ENCODE measurements around the gene CENPV. TPM values are rescaled to one million over a fixed set of nuclear protein-coding genes. Genes with fewer than 3 reads are reported as not detected.
A peak's percentile ranks its signal among the peaks of the same experiment; 100 is the strongest.

CENPV gene
- total and polyA plus RNA-seq, 2 of the 13 experiments (the other 11 are each of a cell fraction or from before 2014, with no cell fraction given), result 193 to 292 TPM

DNA sequence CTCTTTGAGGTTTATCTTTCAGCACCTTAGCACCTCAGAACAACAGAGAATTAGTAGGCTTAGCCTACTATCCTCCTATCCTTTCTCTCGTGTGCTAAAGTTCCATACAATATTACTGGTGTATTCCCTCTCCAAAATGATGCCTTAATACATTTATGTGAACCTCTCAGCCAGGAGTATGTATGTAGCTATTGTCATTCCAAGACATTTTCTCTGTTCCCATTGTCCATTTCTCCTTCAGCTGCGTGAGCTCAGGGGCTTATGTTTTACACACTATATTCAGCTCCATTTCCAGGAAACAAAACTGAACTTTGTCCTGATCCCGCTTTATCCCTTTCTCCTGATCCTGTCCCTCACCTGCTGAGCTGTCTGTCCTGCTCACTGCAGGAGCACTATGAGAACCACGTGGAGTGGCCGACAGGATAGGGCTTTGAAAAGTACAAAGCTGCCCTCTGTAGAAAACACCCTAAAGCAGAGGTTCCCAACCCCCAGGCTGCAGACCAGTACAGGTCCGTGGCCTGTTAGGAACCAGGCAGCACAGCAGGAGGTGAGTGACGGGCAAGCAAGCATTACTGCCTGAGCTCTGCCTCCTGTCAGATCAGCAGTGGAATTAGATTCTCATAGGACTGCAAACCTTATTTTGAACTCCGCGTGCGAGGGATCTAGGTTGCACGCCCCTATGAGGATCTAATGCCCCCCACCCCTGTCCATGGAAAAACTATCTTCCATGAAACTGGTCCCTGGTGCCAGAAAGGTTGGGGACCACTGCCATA, 55.7 kb downstream of the CENPV start (continued):
- no peak for TF ChIP-seq ZNF33B (CRISPR knock-in tag; IDR thresholded peaks at IDR 0.05)
- no peak for TF ChIP-seq HIVEP1 (CRISPR knock-in tag; IDR thresholded peaks at IDR 0.05)
- no peak for TF ChIP-seq KLF6 (CRISPR knock-in tag; IDR thresholded peaks at IDR 0.05)
- no peak for TF ChIP-seq NR3C1 (CRISPR knock-in tag; IDR thresholded peaks at IDR 0.05)
- no peak for TF ChIP-seq TCF7L2 (IDR thresholded peaks at IDR 0.05; ENCODE audit: low read depth, low read length)
- TF ChIP-seq PHF20 (CRISPR knock-in tag; IDR thresholded peaks at IDR 0.05), result no peak
- no peak for TF ChIP-seq ZNF160 (CRISPR knock-in tag; IDR thresholded peaks at IDR 0.05)
- no peak for TF ChIP-seq ZNF34 (CRISPR knock-in tag; IDR thresholded peaks at IDR 0.05; ENCODE audit: borderline replicate concordance)
- no peak for TF ChIP-seq TBL1XR1 (IDR thresholded peaks at IDR 0.05; ENCODE audit: borderline replicate concordance, low read length, partially characterized antibody)
- no peak for TF ChIP-seq ZNF788 (CRISPR knock-in tag; IDR thresholded peaks at IDR 0.05; ENCODE audit: borderline replicate concordance)
- TF ChIP-seq ZNF569 (CRISPR knock-in tag; IDR thresholded peaks at IDR 0.05; ENCODE audit: borderline replicate concordance), result no peak
- no peak for TF ChIP-seq RELA (CRISPR knock-in tag; IDR thresholded peaks at IDR 0.05)
- TF ChIP-seq, protein P1, sequence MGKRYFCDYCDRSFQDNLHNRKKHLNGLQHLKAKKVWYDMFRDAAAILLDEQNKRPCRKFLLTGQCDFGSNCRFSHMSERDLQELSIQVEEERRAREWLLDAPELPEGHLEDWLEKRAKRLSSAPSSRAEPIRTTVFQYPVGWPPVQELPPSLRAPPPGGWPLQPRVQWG (CRISPR knock-in tag; IDR thresholded peaks at IDR 0.05; ENCODE audit: borderline replicate concordance, low read depth), result no peak
- TF ChIP-seq, protein P2, sequence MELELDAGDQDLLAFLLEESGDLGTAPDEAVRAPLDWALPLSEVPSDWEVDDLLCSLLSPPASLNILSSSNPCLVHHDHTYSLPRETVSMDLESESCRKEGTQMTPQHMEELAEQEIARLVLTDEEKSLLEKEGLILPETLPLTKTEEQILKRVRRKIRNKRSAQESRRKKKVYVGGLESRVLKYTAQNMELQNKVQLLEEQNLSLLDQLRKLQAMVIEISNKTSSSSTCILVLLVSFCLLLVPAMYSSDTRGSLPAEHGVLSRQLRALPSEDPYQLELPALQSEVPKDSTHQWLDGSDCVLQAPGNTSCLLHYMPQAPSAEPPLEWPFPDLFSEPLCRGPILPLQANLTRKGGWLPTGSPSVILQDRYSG (CRISPR knock-in tag; IDR thresholded peaks at IDR 0.05), result no peak
- no peak for TF ChIP-seq MEIS1 (CRISPR knock-in tag; IDR thresholded peaks at IDR 0.05; ENCODE audit: borderline replicate concordance)
- no peak for TF ChIP-seq NRL (CRISPR knock-in tag; IDR thresholded peaks at IDR 0.05; ENCODE audit: borderline replicate concordance)
- peak; percentile 30; the same call in 1 of the 2 replicates for TF ChIP-seq PHF8 (CRISPR knock-in tag; IDR thresholded peaks at IDR 0.05)
- no peak for TF ChIP-seq ZFP36 (IDR thresholded peaks at IDR 0.05; ENCODE audit: borderline replicate concordance, low read depth, low read length, partially characterized antibody)
- TF ChIP-seq, protein P3, sequence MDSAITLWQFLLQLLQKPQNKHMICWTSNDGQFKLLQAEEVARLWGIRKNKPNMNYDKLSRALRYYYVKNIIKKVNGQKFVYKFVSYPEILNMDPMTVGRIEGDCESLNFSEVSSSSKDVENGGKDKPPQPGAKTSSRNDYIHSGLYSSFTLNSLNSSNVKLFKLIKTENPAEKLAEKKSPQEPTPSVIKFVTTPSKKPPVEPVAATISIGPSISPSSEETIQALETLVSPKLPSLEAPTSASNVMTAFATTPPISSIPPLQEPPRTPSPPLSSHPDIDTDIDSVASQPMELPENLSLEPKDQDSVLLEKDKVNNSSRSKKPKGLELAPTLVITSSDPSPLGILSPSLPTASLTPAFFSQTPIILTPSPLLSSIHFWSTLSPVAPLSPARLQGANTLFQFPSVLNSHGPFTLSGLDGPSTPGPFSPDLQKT (CRISPR knock-in tag; IDR thresholded peaks at IDR 0.05; ENCODE audit: borderline replicate concordance), result no peak
- no peak for TF ChIP-seq ZNF326 (CRISPR knock-in tag; IDR thresholded peaks at IDR 0.05; ENCODE audit: borderline replicate concordance)
- TF ChIP-seq, protein P4, sequence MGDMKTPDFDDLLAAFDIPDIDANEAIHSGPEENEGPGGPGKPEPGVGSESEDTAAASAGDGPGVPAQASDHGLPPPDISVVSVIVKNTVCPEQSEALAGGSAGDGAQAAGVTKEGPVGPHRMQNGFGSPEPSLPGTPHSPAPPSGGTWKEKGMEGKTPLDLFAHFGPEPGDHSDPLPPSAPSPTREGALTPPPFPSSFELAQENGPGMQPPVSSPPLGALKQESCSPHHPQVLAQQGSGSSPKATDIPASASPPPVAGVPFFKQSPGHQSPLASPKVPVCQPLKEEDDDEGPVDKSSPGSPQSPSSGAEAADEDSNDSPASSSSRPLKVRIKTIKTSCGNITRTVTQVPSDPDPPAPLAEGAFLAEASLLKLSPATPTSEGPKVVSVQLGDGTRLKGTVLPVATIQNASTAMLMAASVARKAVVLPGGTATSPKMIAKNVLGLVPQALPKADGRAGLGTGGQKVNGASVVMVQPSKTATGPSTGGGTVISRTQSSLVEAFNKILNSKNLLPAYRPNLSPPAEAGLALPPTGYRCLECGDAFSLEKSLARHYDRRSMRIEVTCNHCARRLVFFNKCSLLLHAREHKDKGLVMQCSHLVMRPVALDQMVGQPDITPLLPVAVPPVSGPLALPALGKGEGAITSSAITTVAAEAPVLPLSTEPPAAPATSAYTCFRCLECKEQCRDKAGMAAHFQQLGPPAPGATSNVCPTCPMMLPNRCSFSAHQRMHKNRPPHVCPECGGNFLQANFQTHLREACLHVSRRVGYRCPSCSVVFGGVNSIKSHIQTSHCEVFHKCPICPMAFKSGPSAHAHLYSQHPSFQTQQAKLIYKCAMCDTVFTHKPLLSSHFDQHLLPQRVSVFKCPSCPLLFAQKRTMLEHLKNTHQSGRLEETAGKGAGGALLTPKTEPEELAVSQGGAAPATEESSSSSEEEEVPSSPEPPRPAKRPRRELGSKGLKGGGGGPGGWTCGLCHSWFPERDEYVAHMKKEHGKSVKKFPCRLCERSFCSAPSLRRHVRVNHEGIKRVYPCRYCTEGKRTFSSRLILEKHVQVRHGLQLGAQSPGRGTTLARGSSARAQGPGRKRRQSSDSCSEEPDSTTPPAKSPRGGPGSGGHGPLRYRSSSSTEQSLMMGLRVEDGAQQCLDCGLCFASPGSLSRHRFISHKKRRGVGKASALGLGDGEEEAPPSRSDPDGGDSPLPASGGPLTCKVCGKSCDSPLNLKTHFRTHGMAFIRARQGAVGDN (CRISPR knock-in tag; IDR thresholded peaks at IDR 0.05), result peak; percentile 75
- TF ChIP-seq SMARCE1 (IDR thresholded peaks at IDR 0.05; ENCODE audit: borderline replicate concordance), result no peak
- no peak for TF ChIP-seq NCOA1 (CRISPR knock-in tag; IDR thresholded peaks at IDR 0.05)

Data from HepG2 (cell line).